ENCODE results near the gene DIP2A. TPM values are rescaled to one million over a fixed set of nuclear protein-coding genes. Genes with fewer than 3 reads are reported as not detected.

DIP2A gene
- total and polyA plus RNA-seq, 9 donors: 20.5 to 40.3 (median 32.0) TPM

- H3K4me1 ChIP-seq (ENCODE audit: insufficient read depth): no peaks in the 10 kb centered on the region
These were observed 31.2 kb upstream of the DIP2A start for GRCh38 chr21:46427516-46427915.

GRCh38 chr21:46428286-46428685 lies 30.4 kb upstream of the DIP2A start:
- Histone ChIP-seq H3K4me1 (ENCODE audit: insufficient read depth) (no peaks in the 10 kb centered on the region), H3K4me3 (no peak overlapping the region), H3K36me3 (no peaks in the 10 kb centered on the region), H3K27ac (no peak overlapping the region), H3K27me3 (no peaks in the 10 kb centered on the region), H3K9me3 (no peaks in the 10 kb centered on the region)
- no peak for DNase-seq
- intact Hi-C loops (cut with DNase I): no loop called here
- WGBS, 3 donors: 92 to 97% (median 96%) methylated on average over 22 to 23 of the region's 23 CpGs
- TF ChIP-seq EP300 (IDR thresholded peaks at IDR 0.05): no peak
- TF ChIP-seq POLR2A (IDR thresholded peaks at IDR 0.05): no peak
- TF ChIP-seq CTCF (IDR thresholded peaks at IDR 0.05): no peak

More at GRCh38 chr21:46427516-46427915, 31.2 kb upstream of the DIP2A start:
- intact Hi-C loops (cut with DNase I): no loop called here
- Histone ChIP-seq H3K4me3 (no peak overlapping the region), H3K27me3 (no peaks in the 10 kb centered on the region), H3K36me3 (no peaks in the 10 kb centered on the region), H3K9me3 (no peaks in the 10 kb centered on the region), H3K27ac (no peak overlapping the region)
- DNase-seq: no peak
- no peak for TF ChIP-seq CTCF (IDR thresholded peaks at IDR 0.05)
- no peak for TF ChIP-seq POLR2A (IDR thresholded peaks at IDR 0.05)
- TF ChIP-seq EP300 (IDR thresholded peaks at IDR 0.05): no peak
- WGBS, 3 donors: 92 to 93% (median 93%) methylated on average over 14 of the region's 14 CpGs

GRCh38 chr21:46428987-46429710 lies 29.5 kb upstream of the DIP2A start:
- TF ChIP-seq EP300 (IDR thresholded peaks at IDR 0.05) (no peak), CTCF (IDR thresholded peaks at IDR 0.05) (no peak), POLR2A (IDR thresholded peaks at IDR 0.05) (no peak)
- intact Hi-C loops (cut with DNase I): no loop called here
- Histone ChIP-seq H3K4me1 (ENCODE audit: insufficient read depth) (no peaks in the 10 kb centered on the region), H3K4me3 (no peak overlapping the region), H3K9me3 (no peaks in the 10 kb centered on the region), H3K27ac (no peak overlapping the region), H3K36me3 (no peaks in the 10 kb centered on the region), H3K27me3 (no peaks in the 10 kb centered on the region)
- DNase-seq: no peak
- WGBS, 3 donors: 91 to 94% (median 93%) methylated on average over 44 of the region's 44 CpGs

- no peaks in the 10 kb centered on the region for H3K9me3 ChIP-seq
- H3K27ac ChIP-seq: no peak overlapping the region
- WGBS, 3 donors: 87 to 88% (median 88%) methylated on average over 31 of the region's 31 CpGs
These were observed 28.7 kb upstream of the DIP2A start for GRCh38 chr21:46429754-46430681.

More at GRCh38 chr21:46429754-46430681, 28.7 kb upstream of the DIP2A start:
- no peak for TF ChIP-seq CTCF (IDR thresholded peaks at IDR 0.05)
- no peak for TF ChIP-seq POLR2A (IDR thresholded peaks at IDR 0.05)
- no peak for TF ChIP-seq EP300 (IDR thresholded peaks at IDR 0.05)
- intact Hi-C loops (cut with DNase I): no loop called here
- no peak for DNase-seq
- Histone ChIP-seq H3K36me3 (no peaks in the 10 kb centered on the region), H3K4me3 (no peak overlapping the region), H3K4me1 (ENCODE audit: insufficient read depth) (no peaks in the 10 kb centered on the region), H3K27me3 (no peaks in the 10 kb centered on the region)

Data from ovary (tissue), 9 donors.